ENCODE results near the gene FBXO2.
"Not testable (repeated sequence)": the region's sequence is repeated elsewhere in the genome, so short reads cannot be mapped to it uniquely, and the experiment has no call there.

FBXO2 gene

DNA sequence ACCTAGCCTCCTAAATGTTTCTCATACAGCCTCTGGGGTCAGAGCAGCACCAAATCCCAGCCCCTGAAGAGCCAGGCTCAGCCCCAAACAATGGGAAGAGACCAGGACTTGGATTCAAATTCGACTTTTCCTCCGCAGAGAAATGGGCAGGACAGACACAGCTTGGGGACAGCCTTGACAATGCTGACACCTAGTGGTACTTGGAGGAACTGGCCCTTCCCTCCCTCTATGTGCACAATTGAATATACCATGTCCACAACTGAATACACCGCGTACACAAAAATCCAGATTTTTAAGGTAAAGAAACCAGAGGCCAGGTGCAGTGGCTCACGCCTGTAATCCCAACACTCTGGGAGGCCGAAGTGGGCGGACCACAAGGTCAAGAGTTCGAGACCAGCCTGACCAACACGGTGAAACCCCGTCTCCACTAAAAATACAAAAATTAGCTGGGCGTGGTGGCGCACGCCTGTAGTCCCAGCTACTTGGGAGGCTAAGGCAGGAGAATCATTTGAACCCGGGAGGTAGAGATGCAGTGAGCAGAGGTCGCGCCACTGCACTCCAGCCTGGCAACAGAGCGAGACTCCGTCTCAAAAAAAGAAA, 11.7 kb downstream of the FBXO2 start:
- not testable (repeated sequence) for DNase-seq (ENCODE audit: low read depth); H3K4me3 ChIP-seq (ENCODE audit: low read depth, low read length)
- TF ChIP-seq, protein P1, sequence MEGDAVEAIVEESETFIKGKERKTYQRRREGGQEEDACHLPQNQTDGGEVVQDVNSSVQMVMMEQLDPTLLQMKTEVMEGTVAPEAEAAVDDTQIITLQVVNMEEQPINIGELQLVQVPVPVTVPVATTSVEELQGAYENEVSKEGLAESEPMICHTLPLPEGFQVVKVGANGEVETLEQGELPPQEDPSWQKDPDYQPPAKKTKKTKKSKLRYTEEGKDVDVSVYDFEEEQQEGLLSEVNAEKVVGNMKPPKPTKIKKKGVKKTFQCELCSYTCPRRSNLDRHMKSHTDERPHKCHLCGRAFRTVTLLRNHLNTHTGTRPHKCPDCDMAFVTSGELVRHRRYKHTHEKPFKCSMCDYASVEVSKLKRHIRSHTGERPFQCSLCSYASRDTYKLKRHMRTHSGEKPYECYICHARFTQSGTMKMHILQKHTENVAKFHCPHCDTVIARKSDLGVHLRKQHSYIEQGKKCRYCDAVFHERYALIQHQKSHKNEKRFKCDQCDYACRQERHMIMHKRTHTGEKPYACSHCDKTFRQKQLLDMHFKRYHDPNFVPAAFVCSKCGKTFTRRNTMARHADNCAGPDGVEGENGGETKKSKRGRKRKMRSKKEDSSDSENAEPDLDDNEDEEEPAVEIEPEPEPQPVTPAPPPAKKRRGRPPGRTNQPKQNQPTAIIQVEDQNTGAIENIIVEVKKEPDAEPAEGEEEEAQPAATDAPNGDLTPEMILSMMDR (IDR thresholded peaks at IDR 0.05; ENCODE audit: low read depth, low read length, missing control alignments) = peak; percentile 99

- no peak for DNase-seq (ENCODE audit: low read depth)
- TF ChIP-seq, protein P1 (IDR thresholded peaks at IDR 0.05; ENCODE audit: low read depth, low read length, missing control alignments) = no peak
- H3K4me3 ChIP-seq (ENCODE audit: low read depth, low read length) = no peak overlapping the region
These were observed 12.4 kb downstream of the FBXO2 start for GRCh38 chr1:11641776-11642305.

DNA sequence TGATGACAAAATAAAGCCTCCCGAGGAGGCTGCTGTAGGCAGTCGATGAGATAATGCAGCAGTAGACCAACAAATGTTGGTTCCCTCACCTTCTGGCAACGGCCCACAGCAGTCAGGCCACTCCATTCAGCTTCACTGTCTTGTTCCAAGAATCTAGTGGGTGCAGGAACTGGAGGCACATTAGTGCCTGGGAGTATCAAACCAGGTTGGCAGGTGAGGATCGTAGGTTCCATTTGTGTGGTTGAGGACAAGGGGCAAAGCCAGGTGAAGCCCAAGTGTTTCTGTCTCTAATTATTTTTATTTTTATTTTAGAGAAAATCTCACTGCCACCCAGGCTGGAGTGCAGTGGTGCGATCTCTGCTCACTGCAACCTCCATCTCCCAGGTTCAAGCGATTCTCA, 13.3 kb downstream of the FBXO2 start:
- DNase-seq (ENCODE audit: low read depth) = no peak
- H3K4me3 ChIP-seq (ENCODE audit: low read depth, low read length) = no peak overlapping the region
- TF ChIP-seq, protein P1 (IDR thresholded peaks at IDR 0.05; ENCODE audit: low read depth, low read length, missing control alignments) = no peak

GRCh38 chr1:11640101-11640500, 14.1 kb downstream of the FBXO2 start:
- DNase-seq (ENCODE audit: low read depth) = no peak
- no peak overlapping the region for H3K4me3 ChIP-seq (ENCODE audit: low read depth, low read length)
- TF ChIP-seq, protein P1 (IDR thresholded peaks at IDR 0.05; ENCODE audit: low read depth, low read length, missing control alignments) = no peak

DNA sequence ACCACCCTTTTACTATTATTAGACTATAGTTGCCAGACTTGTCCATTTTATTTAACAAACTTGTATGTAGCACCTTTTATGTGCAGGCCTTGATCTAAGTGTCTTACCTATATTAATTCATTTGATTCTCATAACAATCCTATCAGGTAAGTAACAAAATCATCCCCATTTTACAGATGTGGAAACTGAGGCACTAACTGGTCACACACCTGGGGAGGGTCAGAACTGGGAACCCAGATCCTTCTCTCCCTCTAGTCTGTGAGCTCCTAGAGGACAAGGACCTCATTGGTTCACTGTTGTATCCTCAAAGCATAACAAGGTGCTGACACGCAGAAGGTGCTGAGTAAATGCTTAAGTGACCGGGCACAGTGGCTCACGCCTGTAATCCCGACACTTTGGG, 14.9 kb downstream of the FBXO2 start:
- TF ChIP-seq, protein P1 (IDR thresholded peaks at IDR 0.05; ENCODE audit: low read depth, low read length, missing control alignments) = no peak
- no peak overlapping the region for H3K4me3 ChIP-seq (ENCODE audit: low read depth, low read length)

DNA sequence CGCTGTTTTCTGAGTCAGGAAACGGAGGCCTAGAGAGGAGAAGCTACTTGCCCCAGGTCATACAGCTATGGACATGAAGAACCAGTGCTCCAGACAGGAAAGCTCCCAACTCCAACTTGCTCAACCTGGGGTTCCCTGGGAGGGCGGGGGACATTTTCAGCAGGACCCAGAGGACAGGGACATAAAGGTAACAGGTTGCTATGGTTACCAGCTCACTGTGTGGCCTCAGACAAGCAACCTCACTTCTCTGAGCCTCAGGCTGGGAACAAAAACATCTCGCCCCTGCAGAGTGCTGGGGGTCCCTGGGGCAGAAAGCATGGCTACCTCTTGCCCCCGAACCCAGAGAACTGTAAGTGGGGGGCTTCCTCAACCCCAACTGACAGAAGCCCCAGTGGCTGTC, 16.1 kb downstream of the FBXO2 start:
- no peak for DNase-seq (ENCODE audit: low read depth)
- TF ChIP-seq, protein P1 (IDR thresholded peaks at IDR 0.05; ENCODE audit: low read depth, low read length, missing control alignments) = no peak
- H3K4me3 ChIP-seq (ENCODE audit: low read depth, low read length) = no peak overlapping the region

More for the DNA sequence above, 14.9 kb downstream of the FBXO2 start:
- DNase-seq (ENCODE audit: low read depth) = no peak
